SKM-1 treated with dmso at 0.1 percent for 144 hours (cell line): ENCODE data around the gene MAS1.
"Not testable (repeated sequence)": the region's sequence is repeated elsewhere in the genome, so short reads cannot be mapped to it uniquely, and the experiment has no call there.

Source experiments
- DNase-seq: peaks from one replicate; lab custom pipeline; 2025; ENCODE audit not compliant: unreplicated experiment; lab: John Stamatoyannopoulos, UW

MAS1 gene

GRCh38 chr6:159915397-159915796 is 24.6 kb downstream of the MAS1 start:
- no peak for DNase-seq

GRCh38 chr6:159916237-159916636 is 25.4 kb downstream of the MAS1 start:
- no peak for DNase-seq

- no peak for DNase-seq
Measured at GRCh38 chr6:159916752-159917151, 26.0 kb downstream of the MAS1 start.

- no peak for DNase-seq
Measured at GRCh38 chr6:159919011-159919511, 28.3 kb downstream of the MAS1 start.

- DNase-seq: no peak
Measured at GRCh38 chr6:159919800-159920199, 29.0 kb downstream of the MAS1 start.

GRCh38 chr6:159924150-159924549 is 33.4 kb downstream of the MAS1 start:
- DNase-seq: not testable (repeated sequence)

- DNase-seq: no peak
Measured at GRCh38 chr6:159926542-159927203, 35.9 kb downstream of the MAS1 start.

GRCh38 chr6:159929819-159930218 is 39.0 kb downstream of the MAS1 start:
- no peak for DNase-seq

GRCh38 chr6:159931112-159931511 is 40.3 kb downstream of the MAS1 start:
- DNase-seq: no peak

GRCh38 chr6:159931846-159932245 is 41.1 kb downstream of the MAS1 start:
- DNase-seq: no peak

GRCh38 chr6:159933077-159933476 is 42.3 kb downstream of the MAS1 start:
- no peak for DNase-seq

- DNase-seq: no peak
Measured at GRCh38 chr6:159934181-159934580, 43.4 kb downstream of the MAS1 start.

- DNase-seq: no peak
Measured at GRCh38 chr6:159935065-159935464, 44.3 kb downstream of the MAS1 start.

- DNase-seq: no peak
Measured at GRCh38 chr6:159935633-159936032, 44.8 kb downstream of the MAS1 start.

GRCh38 chr6:159939591-159940016 is 48.8 kb downstream of the MAS1 start:
- DNase-seq: no peak
